ENCODE data around the gene EPB41L4A.

GRCh38 chr5:112159435-112159834, 259.6 kb downstream of the EPB41L4A start:
- no peak for TF ChIP-seq CTCF (IDR thresholded peaks at IDR 0.05; ENCODE audit: insufficient read depth, low read depth, low read length)
- no peak for TF ChIP-seq EZH2 (IDR thresholded peaks at IDR 0.05; ENCODE audit: insufficient read depth, low read length)
